ENCODE data around the gene SKI. TPM values are rescaled to one million over a fixed set of nuclear protein-coding genes. Genes with fewer than 3 reads are reported as not detected.

Gene SKI
- total RNA-seq, 2 donors from 2014 or later: 31.0 to 36.1 TPM

DNA sequence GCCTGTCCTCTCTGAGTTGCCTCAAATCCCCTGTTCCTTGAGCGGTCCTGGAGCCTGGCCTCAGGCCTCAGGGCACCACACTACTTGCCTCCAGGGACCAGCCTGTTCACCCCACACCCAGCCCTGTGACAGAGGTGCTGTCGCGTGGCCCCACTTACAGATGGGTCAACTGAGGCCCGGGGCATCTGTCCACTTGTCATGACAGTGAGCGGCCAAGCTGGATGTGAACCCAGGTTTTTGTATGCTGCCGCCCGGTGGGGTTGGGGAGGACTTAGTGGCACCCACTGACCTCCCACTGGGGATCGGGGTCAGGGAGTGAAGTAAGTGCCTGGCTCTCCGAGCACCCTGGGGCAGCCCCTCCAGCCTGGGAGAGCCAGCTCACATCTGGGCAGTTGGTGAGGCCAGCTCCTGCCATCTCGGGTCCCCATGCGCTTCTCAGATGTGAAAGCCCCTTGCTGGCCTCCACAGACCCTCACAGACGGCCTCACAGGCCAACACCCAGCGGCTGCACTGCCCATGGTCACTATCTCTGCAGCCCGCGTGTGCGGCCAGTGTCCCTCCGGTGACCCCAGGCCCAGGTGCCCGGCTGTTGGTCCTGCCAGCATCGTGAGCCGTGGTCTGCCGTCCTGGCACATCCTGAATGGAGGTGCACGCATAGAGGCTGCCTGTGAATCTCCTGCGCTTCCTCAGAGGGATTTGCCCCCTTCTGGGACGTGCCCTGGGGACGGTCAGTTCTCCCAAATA, 24.3 kb upstream of the SKI start:
- Histone ChIP-seq H3K9ac (ENCODE audit: low read depth in 2 of 2, low read length in 2 of 2) (peak overlapping the region; percentile 54 to 81), H3K36me3 (no peaks in the 10 kb centered on the region), H3K27me3 (no peaks in the 10 kb centered on the region), H3K9me3 (no peaks in the 10 kb centered on the region), H3K27ac (peak overlapping the region; percentile 60), H3K4me1 (peaks cover 8% of the 10 kb centered on the region), H3K4me3 (peak overlapping the region; percentile 35)
- intact Hi-C loops (cut with DNase I): no loop called here
- TF ChIP-seq CTCF (IDR thresholded peaks at IDR 0.05): no peak
- no peak for DNase-seq

GRCh38 chr1:2204415-2205190, 23.5 kb upstream of the SKI start:
- intact Hi-C loops (cut with DNase I): no loop called here
- Histone ChIP-seq H3K27me3 (no peaks in the 10 kb centered on the region), H3K4me3 (peak overlapping the region; percentile 35), H3K9me3 (no peaks in the 10 kb centered on the region), H3K4me1 (peaks cover 5% of the 10 kb centered on the region), H3K36me3 (no peaks in the 10 kb centered on the region), H3K9ac (ENCODE audit: low read depth in 2 of 2, low read length in 2 of 2) (peak overlapping the region; percentile 54 to 81), H3K27ac (peak overlapping the region; percentile 60)
- no peak for TF ChIP-seq CTCF (IDR thresholded peaks at IDR 0.05)
- DNase-seq: peak; percentile 85

GRCh38 chr1:2205191-2205952, 22.7 kb upstream of the SKI start:
- peak overlapping the region; percentile 40 to 61 for H3K9ac ChIP-seq (ENCODE audit: low read depth in 2 of 2, low read length in 2 of 2)
- H3K4me3 ChIP-seq: peak overlapping the region; percentile 39
- peak; percentile 99 for DNase-seq
- no peaks in the 10 kb centered on the region for H3K27me3 ChIP-seq
- H3K27ac ChIP-seq: peak overlapping the region; percentile 70
- no peaks in the 10 kb centered on the region for H3K9me3 ChIP-seq
- peaks cover 5% of the 10 kb centered on the region for H3K4me1 ChIP-seq
- intact Hi-C loops (cut with DNase I): no loop called here
- H3K36me3 ChIP-seq: no peaks in the 10 kb centered on the region
- no peak for TF ChIP-seq CTCF (IDR thresholded peaks at IDR 0.05)

- Histone ChIP-seq H3K9ac (ENCODE audit: low read depth in 2 of 2, low read length in 2 of 2) (peak overlapping the region; percentile 46 to 53), H3K27me3 (no peaks in the 10 kb centered on the region), H3K4me3 (no peak overlapping the region), H3K36me3 (no peaks in the 10 kb centered on the region), H3K9me3 (no peaks in the 10 kb centered on the region), H3K4me1 (peaks cover 5% of the 10 kb centered on the region), H3K27ac (peak overlapping the region; percentile 37)
- intact Hi-C loops (cut with DNase I): no loop called here
- DNase-seq: peak; percentile 35
- TF ChIP-seq CTCF (IDR thresholded peaks at IDR 0.05): no peak
Measured at GRCh38 chr1:2206813-2207487, 21.2 kb upstream of the SKI start.
